WTC11 (cell line): ENCODE results near the gene TMEM63C. TPM values are rescaled to one million over a fixed set of nuclear protein-coding genes. Genes with fewer than 3 reads are reported as not detected.
A peak's percentile ranks its signal among the peaks of the same experiment; 100 is the strongest.

Experiments
- ATAC-seq: fragments of 200-7000 bp; cut with Tn5 transposase; 2 replicates; pipeline ENCODE4 v1.10.0; 2021; ENCODE audit warnings: mild to moderate bottlenecking, moderate library complexity
- CTCF ChIA-PET: fragments of 300-600 bp; sonication (Branson Sonifier 250); formaldehyde crosslinking; loops from one replicate; lab custom pipeline; 2021; ENCODE audit warnings: antibody characterized with exemption; lab: Charles Lee
- POLR2A ChIA-PET: fragments of 350-600 bp; sonication (Branson Sonifier 250); formaldehyde crosslinking; loops from one replicate; lab custom pipeline; 2021; ENCODE audit warnings: antibody characterized with exemption; lab: Charles Lee
- DNase-seq: peaks from one replicate; pipeline ENCODE4 v3.0.0; 2021; ENCODE audit warnings: low spot score
- H3K27ac Mint-ChIP-seq: 2 replicates; pipeline ENCODE4 v1.8.0; 2021; ENCODE audit warnings: mixed read lengths
- H3K27me3 Mint-ChIP-seq: 2 replicates; pipeline ENCODE4 v1.8.0; 2021; ENCODE audit warnings: low read depth, mild to moderate bottlenecking, moderate library complexity, mixed read lengths
- H3K36me3 Mint-ChIP-seq: 2 replicates; pipeline ENCODE4 v1.8.0; 2021; ENCODE audit warnings: mixed read lengths
- H3K4me1 Mint-ChIP-seq: 2 replicates; pipeline ENCODE4 v1.8.0; 2022; ENCODE audit warnings: mixed read lengths
- H3K4me3 Mint-ChIP-seq: 2 replicates; pipeline ENCODE4 v1.8.0; 2021; ENCODE audit warnings: mild to moderate bottlenecking, moderate library complexity, mixed read lengths
- H3K9me3 Mint-ChIP-seq: 2 replicates; pipeline ENCODE4 v1.8.0; 2021; ENCODE audit warnings: mixed read lengths
- FOXK1 ChIP-seq: sonication (generic); formaldehyde crosslinking; IDR thresholded peaks from 2 replicates; pipeline ENCODE4 v1.8.0; 2022; ENCODE audit warnings: mild to moderate bottlenecking, moderate library complexity, missing genetic modification reagents
- FOXP1 ChIP-seq: sonication (generic); formaldehyde crosslinking; IDR thresholded peaks from 2 replicates; pipeline ENCODE4 v1.8.0; 2022; ENCODE audit warnings: missing genetic modification reagents, mild to moderate bottlenecking, moderate library complexity, borderline replicate concordance
- GRHL2 ChIP-seq: fragments of 250-450 bp; sonication (Bioruptor Pico); IDR thresholded peaks from 2 replicates; pipeline ENCODE4 v1.8.0; 2022; ENCODE audit warnings: mild to moderate bottlenecking, moderate library complexity; ENCODE audit not compliant: insufficient replicate concordance, severe bottlenecking
- NFYB ChIP-seq: sonication (generic); formaldehyde crosslinking; conservative IDR thresholded peaks from 2 replicates; pipeline ENCODE4 v1.8.0; 2022; ENCODE audit warnings: low read depth, missing genetic modification reagents
- PRRX2 ChIP-seq: fragments of 250-450 bp; sonication (Bioruptor Pico); IDR thresholded peaks from 2 replicates; pipeline ENCODE4 v1.8.0; 2021; ENCODE audit warnings: mild to moderate bottlenecking
- RORB ChIP-seq: fragments of 250-450 bp; sonication (Bioruptor Pico); IDR thresholded peaks from 2 replicates; pipeline ENCODE4 v1.9.0; 2021; ENCODE audit warnings: mild to moderate bottlenecking
- SMAD4 ChIP-seq: sonication (generic); formaldehyde crosslinking; IDR thresholded peaks from 2 replicates; pipeline ENCODE4 v1.8.0; 2022; ENCODE audit warnings: mild to moderate bottlenecking, missing genetic modification reagents
- ZNF263 ChIP-seq: sonication (generic); formaldehyde crosslinking; IDR thresholded peaks from 2 replicates; pipeline ENCODE4 v1.8.1; 2022; ENCODE audit warnings: low read depth, mild to moderate bottlenecking, moderate library complexity, missing genetic modification reagents
- ZNF281 ChIP-seq: sonication (generic); formaldehyde crosslinking; IDR thresholded peaks from 2 replicates; pipeline ENCODE4 v1.8.0; 2023; ENCODE audit warnings: mild to moderate bottlenecking, missing genetic modification reagents
- total RNA-seq: library from RNA; stranded (reverse); gene quantifications from 3 replicates; pipeline ENCODE4 v1.2.3, GENCODE V29; 2021
- TF ChIP-seq, protein P1 (sequence below): fragments of 200-600 bp; IDR thresholded peaks from 2 replicates; pipeline ENCODE4 v1.8.0; 2022; ENCODE audit warnings: antibody characterized with exemption
- TF ChIP-seq, protein P2 (sequence below): sonication (generic); formaldehyde crosslinking; IDR thresholded peaks from 2 replicates; pipeline ENCODE4 v1.8.1; 2023; ENCODE audit warnings: mild to moderate bottlenecking, missing genetic modification reagents
- TF ChIP-seq, protein P3 (sequence below): sonication (generic); formaldehyde crosslinking; IDR thresholded peaks from 2 replicates; pipeline ENCODE4 v1.8.0; 2022; ENCODE audit warnings: missing genetic modification reagents

TMEM63C gene
- total RNA-seq, 1 experiment from 2014 or later: 8.8 TPM

GRCh38 chr14:77212097-77212870 lies 30.7 kb downstream of the TMEM63C start:
- no peak overlapping the region for H3K27ac Mint-ChIP-seq

GRCh38 chr14:77212943-77213678 lies 31.5 kb downstream of the TMEM63C start:
- CTCF ChIA-PET: interaction anchor here (0.6 to 6.6 kb wide), 56 partner anchors 9 to 343 kb away, joined by 3 to 78 read pairs (median 6); partner anchors contain the start of genes CIPC, TMEM63C and ZDHHC22
- Mint-ChIP-seq H3K4me3 (no peak overlapping the region), H3K27ac (no peak overlapping the region), H3K27me3 (peaks cover 3% of the 10 kb centered on the region; the same call in 1 of the 2 replicates), H3K36me3 (no peaks in the 10 kb centered on the region), H3K9me3 (no peaks in the 10 kb centered on the region), H3K4me1 (peaks cover 17% of the 10 kb centered on the region)
- POLR2A ChIA-PET: interaction anchor here (1.2 kb wide), 1 partner anchor 26 kb away, joined by 3 read pairs; no protein-coding TSS in a partner anchor
- peak; percentile 98 for ATAC-seq
- no peak for TF ChIP-seq ZNF263
- TF ChIP-seq, protein P1, sequence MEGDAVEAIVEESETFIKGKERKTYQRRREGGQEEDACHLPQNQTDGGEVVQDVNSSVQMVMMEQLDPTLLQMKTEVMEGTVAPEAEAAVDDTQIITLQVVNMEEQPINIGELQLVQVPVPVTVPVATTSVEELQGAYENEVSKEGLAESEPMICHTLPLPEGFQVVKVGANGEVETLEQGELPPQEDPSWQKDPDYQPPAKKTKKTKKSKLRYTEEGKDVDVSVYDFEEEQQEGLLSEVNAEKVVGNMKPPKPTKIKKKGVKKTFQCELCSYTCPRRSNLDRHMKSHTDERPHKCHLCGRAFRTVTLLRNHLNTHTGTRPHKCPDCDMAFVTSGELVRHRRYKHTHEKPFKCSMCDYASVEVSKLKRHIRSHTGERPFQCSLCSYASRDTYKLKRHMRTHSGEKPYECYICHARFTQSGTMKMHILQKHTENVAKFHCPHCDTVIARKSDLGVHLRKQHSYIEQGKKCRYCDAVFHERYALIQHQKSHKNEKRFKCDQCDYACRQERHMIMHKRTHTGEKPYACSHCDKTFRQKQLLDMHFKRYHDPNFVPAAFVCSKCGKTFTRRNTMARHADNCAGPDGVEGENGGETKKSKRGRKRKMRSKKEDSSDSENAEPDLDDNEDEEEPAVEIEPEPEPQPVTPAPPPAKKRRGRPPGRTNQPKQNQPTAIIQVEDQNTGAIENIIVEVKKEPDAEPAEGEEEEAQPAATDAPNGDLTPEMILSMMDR: peak; percentile 60; the same call in 1 of the 2 replicates
- peak; percentile 87 for DNase-seq

More at GRCh38 chr14:77212097-77212870, 30.7 kb downstream of the TMEM63C start:
- Mint-ChIP-seq H3K9me3 (no peaks in the 10 kb centered on the region), H3K4me1 (peaks cover 17% of the 10 kb centered on the region), H3K27me3 (peaks cover 3% of the 10 kb centered on the region; the same call in 1 of the 2 replicates), H3K4me3 (no peak overlapping the region), H3K36me3 (no peaks in the 10 kb centered on the region)
- CTCF ChIA-PET: interaction anchor here (0.6 to 6.6 kb wide), 37 partner anchors 8 to 336 kb away, joined by 3 to 78 read pairs (median 7); partner anchors contain the start of genes CIPC, TMEM63C and ZDHHC22
- no peak for DNase-seq
- TF ChIP-seq, protein P2, sequence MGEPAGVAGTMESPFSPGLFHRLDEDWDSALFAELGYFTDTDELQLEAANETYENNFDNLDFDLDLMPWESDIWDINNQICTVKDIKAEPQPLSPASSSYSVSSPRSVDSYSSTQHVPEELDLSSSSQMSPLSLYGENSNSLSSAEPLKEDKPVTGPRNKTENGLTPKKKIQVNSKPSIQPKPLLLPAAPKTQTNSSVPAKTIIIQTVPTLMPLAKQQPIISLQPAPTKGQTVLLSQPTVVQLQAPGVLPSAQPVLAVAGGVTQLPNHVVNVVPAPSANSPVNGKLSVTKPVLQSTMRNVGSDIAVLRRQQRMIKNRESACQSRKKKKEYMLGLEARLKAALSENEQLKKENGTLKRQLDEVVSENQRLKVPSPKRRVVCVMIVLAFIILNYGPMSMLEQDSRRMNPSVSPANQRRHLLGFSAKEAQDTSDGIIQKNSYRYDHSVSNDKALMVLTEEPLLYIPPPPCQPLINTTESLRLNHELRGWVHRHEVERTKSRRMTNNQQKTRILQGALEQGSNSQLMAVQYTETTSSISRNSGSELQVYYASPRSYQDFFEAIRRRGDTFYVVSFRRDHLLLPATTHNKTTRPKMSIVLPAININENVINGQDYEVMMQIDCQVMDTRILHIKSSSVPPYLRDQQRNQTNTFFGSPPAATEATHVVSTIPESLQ (CRISPR knock-in tag): no peak
- TF ChIP-seq GRHL2 (no peak), PRRX2 (CRISPR knock-in tag) (no peak), FOXK1 (CRISPR knock-in tag) (no peak), NFYB (CRISPR knock-in tag) (no peak), RORB (no peak), ZNF281 (CRISPR knock-in tag) (no peak), SMAD4 (CRISPR knock-in tag) (no peak), FOXP1 (CRISPR knock-in tag) (no peak)
- TF ChIP-seq, protein P3, sequence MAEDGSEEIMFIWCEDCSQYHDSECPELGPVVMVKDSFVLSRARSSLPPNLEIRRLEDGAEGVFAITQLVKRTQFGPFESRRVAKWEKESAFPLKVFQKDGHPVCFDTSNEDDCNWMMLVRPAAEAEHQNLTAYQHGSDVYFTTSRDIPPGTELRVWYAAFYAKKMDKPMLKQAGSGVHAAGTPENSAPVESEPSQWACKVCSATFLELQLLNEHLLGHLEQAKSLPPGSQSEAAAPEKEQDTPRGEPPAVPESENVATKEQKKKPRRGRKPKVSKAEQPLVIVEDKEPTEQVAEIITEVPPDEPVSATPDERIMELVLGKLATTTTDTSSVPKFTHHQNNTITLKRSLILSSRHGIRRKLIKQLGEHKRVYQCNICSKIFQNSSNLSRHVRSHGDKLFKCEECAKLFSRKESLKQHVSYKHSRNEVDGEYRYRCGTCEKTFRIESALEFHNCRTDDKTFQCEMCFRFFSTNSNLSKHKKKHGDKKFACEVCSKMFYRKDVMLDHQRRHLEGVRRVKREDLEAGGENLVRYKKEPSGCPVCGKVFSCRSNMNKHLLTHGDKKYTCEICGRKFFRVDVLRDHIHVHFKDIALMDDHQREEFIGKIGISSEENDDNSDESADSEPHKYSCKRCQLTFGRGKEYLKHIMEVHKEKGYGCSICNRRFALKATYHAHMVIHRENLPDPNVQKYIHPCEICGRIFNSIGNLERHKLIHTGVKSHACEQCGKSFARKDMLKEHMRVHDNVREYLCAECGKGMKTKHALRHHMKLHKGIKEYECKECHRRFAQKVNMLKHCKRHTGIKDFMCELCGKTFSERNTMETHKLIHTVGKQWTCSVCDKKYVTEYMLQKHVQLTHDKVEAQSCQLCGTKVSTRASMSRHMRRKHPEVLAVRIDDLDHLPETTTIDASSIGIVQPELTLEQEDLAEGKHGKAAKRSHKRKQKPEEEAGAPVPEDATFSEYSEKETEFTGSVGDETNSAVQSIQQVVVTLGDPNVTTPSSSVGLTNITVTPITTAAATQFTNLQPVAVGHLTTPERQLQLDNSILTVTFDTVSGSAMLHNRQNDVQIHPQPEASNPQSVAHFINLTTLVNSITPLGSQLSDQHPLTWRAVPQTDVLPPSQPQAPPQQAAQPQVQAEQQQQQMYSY (CRISPR knock-in tag): no peak
- ATAC-seq: no peak
- POLR2A ChIA-PET: no interaction called here
